RWPE2 (cell line): ENCODE measurements around the gene ULBP2.
"Not testable (repeated sequence)": the region's sequence is repeated elsewhere in the genome, so short reads cannot be mapped to it uniquely, and the experiment has no call there.

ENCODE experiments used
- ATAC-seq: fragments of 200-7000 bp; cut with Tn5 transposase; 3 replicates; pipeline ENCODE4 v1.9.1; 2021; ENCODE audit warnings: low read depth
- DNase-seq: peaks from one replicate; pipeline ENCODE4 v3.0.0-alpha.2; 2020; ENCODE audit warnings: low spot score
- H3K27ac ChIP-seq: fragments of 450-650 bp; 2 replicates; pipeline ENCODE4 v1.5.1; 2017; ENCODE audit warnings: mild to moderate bottlenecking; ENCODE audit not compliant: poor library complexity, severe bottlenecking
- H3K27me3 ChIP-seq: fragments of 250-450 bp; sonication (Bioruptor Pico); 2 replicates; pipeline ENCODE4 v1.5.1; 2021; ENCODE audit warnings: mild to moderate bottlenecking, moderate library complexity; ENCODE audit not compliant: insufficient read depth, poor library complexity, severe bottlenecking
- H3K36me3 ChIP-seq: fragments of 250-450 bp; sonication (Bioruptor Pico); 2 replicates; pipeline ENCODE4 v1.5.1; 2020; ENCODE audit warnings: low read depth, mild to moderate bottlenecking, moderate library complexity
- H3K4me1 ChIP-seq: fragments of 250-450 bp; sonication (Bioruptor Pico); 2 replicates; pipeline ENCODE4 v1.5.1; 2021; ENCODE audit warnings: mild to moderate bottlenecking, moderate library complexity; ENCODE audit not compliant: insufficient read depth, poor library complexity, severe bottlenecking
- H3K4me3 ChIP-seq: fragments of 250-450 bp; sonication (Bioruptor Pico); 2 replicates; pipeline ENCODE4 v1.5.1; 2021; ENCODE audit warnings: mild to moderate bottlenecking, moderate library complexity; ENCODE audit not compliant: severe bottlenecking
- H3K9me3 ChIP-seq: fragments of 250-450 bp; sonication (Bioruptor Pico); 2 replicates; pipeline ENCODE4 v1.5.1; 2021; ENCODE audit warnings: mild to moderate bottlenecking, moderate library complexity; ENCODE audit not compliant: severe bottlenecking
- CTCF ChIP-seq: fragments of 450-650 bp; IDR thresholded peaks from one replicate; pipeline ENCODE4 v1.5.1; 2017; ENCODE audit warnings: mild to moderate bottlenecking, moderate library complexity; ENCODE audit not compliant: poor library complexity, severe bottlenecking

ULBP2 gene

GRCh38 chr6:149915970-149916865, 25.6 kb upstream of the ULBP2 start:
- no peaks in the 10 kb centered on the region for H3K27me3 ChIP-seq
- no peak for TF ChIP-seq CTCF

GRCh38 chr6:149917679-149918078, 24.1 kb upstream of the ULBP2 start:
- no peaks in the 10 kb centered on the region for H3K36me3 ChIP-seq
- H3K27ac ChIP-seq, result no peak overlapping the region
- ATAC-seq (0 out of 3 replicates have a peak, but pooled peaks have one; percentile 13), DNase-seq (no peak)
- no peaks in the 10 kb centered on the region for H3K9me3 ChIP-seq
- no peak for TF ChIP-seq CTCF
- no peaks in the 10 kb centered on the region for H3K27me3 ChIP-seq
- H3K4me3 ChIP-seq, result no peak overlapping the region
- H3K4me1 ChIP-seq, result no peaks in the 10 kb centered on the region

More at GRCh38 chr6:149915970-149916865, 25.6 kb upstream of the ULBP2 start:
- no peak for DNase-seq
- no peak overlapping the region for H3K4me3 ChIP-seq
- no peaks in the 10 kb centered on the region for H3K9me3 ChIP-seq
- no peaks in the 10 kb centered on the region for H3K4me1 ChIP-seq
- H3K36me3 ChIP-seq, result no peaks in the 10 kb centered on the region
- ATAC-seq, result no peak
- no peak overlapping the region for H3K27ac ChIP-seq

GRCh38 chr6:149918151-149918905, 23.5 kb upstream of the ULBP2 start:
- DNase-seq (no peak), ATAC-seq (no peak)
- H3K4me1 ChIP-seq, result peaks cover 2% of the 10 kb centered on the region
- H3K27me3 ChIP-seq, result no peaks in the 10 kb centered on the region
- no peaks in the 10 kb centered on the region for H3K9me3 ChIP-seq
- no peak overlapping the region for H3K4me3 ChIP-seq
- H3K36me3 ChIP-seq, result no peaks in the 10 kb centered on the region
- H3K27ac ChIP-seq, result no peak overlapping the region
- no peak for TF ChIP-seq CTCF

GRCh38 chr6:149919126-149919833, 22.5 kb upstream of the ULBP2 start:
- H3K4me3 ChIP-seq, DNase-seq, H3K4me1 ChIP-seq, H3K9me3 ChIP-seq, ATAC-seq, H3K27ac ChIP-seq, H3K27me3 ChIP-seq, H3K36me3 ChIP-seq: not testable (repeated sequence)

GRCh38 chr6:149919834-149920225, 22.0 kb upstream of the ULBP2 start:
- peaks cover 3% of the 10 kb centered on the region for H3K4me1 ChIP-seq
- no peaks in the 10 kb centered on the region for H3K27me3 ChIP-seq
- ATAC-seq (no peak), DNase-seq (no peak)
- no peak for TF ChIP-seq CTCF
- no peak overlapping the region for H3K27ac ChIP-seq
- H3K9me3 ChIP-seq, result no peaks in the 10 kb centered on the region
- H3K36me3 ChIP-seq, result no peaks in the 10 kb centered on the region
- no peak overlapping the region for H3K4me3 ChIP-seq
